Upper lobe of left lung (tissue), 6 donors: Measurements from ENCODE around the gene ZNF70. TPM values are rescaled to one million over a fixed set of nuclear protein-coding genes. Genes with fewer than 3 reads are reported as not detected.

ENCODE experiments used
- ATAC-seq, 2 donors: fragments of 200-7000 bp; cut with Tn5 transposase; one replicate each; pipeline ENCODE4 v1.9.1; 2022; ENCODE audit warnings: mild to moderate bottlenecking in 2 of 2, moderate library complexity in 2 of 2; ENCODE audit not compliant: low FRiP score in 2 of 2
- DNase-seq, 2 donors: peaks; one replicate each; pipeline ENCODE4 v3.0.0-alpha.2; 2019 to 2020
- H3K27ac ChIP-seq, 4 donors: fragments of 200-600 bp; sonication (generic); one replicate each; pipeline ENCODE4 v1.5.1; 2016 to 2019
- H3K27me3 ChIP-seq, 4 donors: fragments of 200-600 bp; sonication (generic); one replicate each; pipeline ENCODE4 v1.5.1; 2017 to 2019
- H3K36me3 ChIP-seq, 4 donors: fragments of 200-600 bp; sonication (generic); one replicate each; pipeline ENCODE4 v1.5.1; 2016 to 2019
- H3K4me1 ChIP-seq, 4 donors: fragments of 200-600 bp; sonication (generic); one replicate each; pipeline ENCODE4 v1.5.1; 2018 to 2019
- H3K4me3 ChIP-seq, 4 donors: fragments of 200-600 bp; sonication (generic); one replicate each; pipeline ENCODE4 v1.5.1; 2017 to 2019; ENCODE audit warnings: mild to moderate bottlenecking in 2 of 4, moderate library complexity in 1 of 4
- H3K9me3 ChIP-seq, 4 donors: fragments of 200-600 bp; sonication (generic); one replicate each; pipeline ENCODE4 v1.5.1; 2018 to 2019
- CTCF ChIP-seq, 6 experiments: fragments of 450-650 bp in 4 of 6; fragments of 200-600 bp in 2 of 6; sonication (generic) in 2 of 6; IDR thresholded peaks; one replicate each; pipeline ENCODE4 v1.5.1; 2016 to 2019; ENCODE audit warnings: antibody characterized with exemption in 6 of 6
- EP300 ChIP-seq, 4 donors: sonication (generic); formaldehyde crosslinking; IDR thresholded peaks; one replicate each; pipeline ENCODE4 v1.5.1; 2017; ENCODE audit warnings: antibody characterized with exemption in 4 of 4, control low read depth in 2 of 4
- POLR2A ChIP-seq, 4 donors: fragments of 450-650 bp; IDR thresholded peaks; one replicate each; pipeline ENCODE4 v1.5.1; 2016 to 2017; ENCODE audit warnings: antibody characterized with exemption in 4 of 4, mild to moderate bottlenecking in 2 of 4
- POLR2AphosphoS5 ChIP-seq, 2 donors: sonication (generic); formaldehyde crosslinking; IDR thresholded peaks; one replicate each; pipeline ENCODE4 v1.5.1; 2017; ENCODE audit warnings: antibody characterized with exemption in 2 of 2
- WGBS, 2 donors: methylation state at CpG; one replicate each; pipeline ENCODE4 v1.1.5; 2017 to 2018; 5-methylcytosine and 5-hydroxymethylcytosine counted together
- total RNA-seq, 6 donors: library from RNA; depleted of rRNA in 4 of 6; stranded (reverse); fragments of >200 nt in 4 of 6; gene quantifications; one replicate each; pipeline versions ENCODE4 v1.1.0 to v1.2.1, GENCODE V29; 2016 to 2021
- donor health status: DM: no; HTN: no; CAD: no; lungs with moderate emphysema.
- donor health status: DM: no; HTN: yes; CAD: no; lungs with severe emphysema.

Gene ZNF70
- total RNA-seq, 6 donors from 2014 or later: 3.0 to 9.4 (median 5.4) TPM

- Histone ChIP-seq H3K36me3 (no peaks in the 10 kb centered on the region), H3K4me1 (peaks cover 0 to 3% (median 2%) of the 10 kb centered on the region in 4 donors), H3K27me3 (no peaks in the 10 kb centered on the region), H3K9me3 (no peaks in the 10 kb centered on the region), H3K27ac (peak overlapping the region; percentile 34 to 59 (median 48)), H3K4me3 (no peak overlapping the region)
- ATAC-seq (no peak), DNase-seq (no peak)
- no peak for TF ChIP-seq EP300 (IDR thresholded peaks at IDR 0.05)
- no peak for TF ChIP-seq POLR2A (IDR thresholded peaks at IDR 0.05)
- TF ChIP-seq CTCF (IDR thresholded peaks at IDR 0.05): no peak
- TF ChIP-seq POLR2AphosphoS5 (IDR thresholded peaks at IDR 0.05): no peak
- WGBS, 2 donors: 78 to 83% methylated on average over 2 of the region's 2 CpGs
These were observed 28.2 kb downstream of the ZNF70 start for GRCh38 chr22:23722724-23723123.

DNA sequence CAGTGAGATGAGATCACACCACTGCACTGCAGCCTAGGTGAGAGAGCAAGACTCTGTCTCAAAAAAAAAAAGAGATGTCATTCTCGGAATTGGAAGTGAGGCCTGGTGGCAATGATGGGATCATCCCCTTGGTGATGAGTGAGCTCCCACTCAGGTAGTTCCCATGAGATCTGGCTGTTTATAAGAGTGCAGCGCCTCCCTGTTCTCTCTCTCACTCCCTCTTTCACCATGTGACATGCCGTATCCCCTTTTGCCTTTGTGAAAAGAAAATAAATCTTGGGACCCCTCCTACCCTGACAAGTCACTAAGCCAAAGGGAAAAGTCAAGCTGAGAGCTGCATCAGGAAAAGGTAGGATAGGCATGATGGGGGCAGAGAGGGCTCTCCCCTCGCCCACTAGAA, 28.8 kb downstream of the ZNF70 start:
- no peak for TF ChIP-seq POLR2A (IDR thresholded peaks at IDR 0.05)
- no peak for TF ChIP-seq CTCF (IDR thresholded peaks at IDR 0.05)
- no peak for TF ChIP-seq EP300 (IDR thresholded peaks at IDR 0.05)
- no peak for TF ChIP-seq POLR2AphosphoS5 (IDR thresholded peaks at IDR 0.05)
- Histone ChIP-seq H3K27me3 (no peaks in the 10 kb centered on the region), H3K9me3 (no peaks in the 10 kb centered on the region), H3K27ac (no peak overlapping the region), H3K4me1 (peaks cover 3 to 8% (median 5%) of the 10 kb centered on the region in 4 donors), H3K36me3 (no peaks in the 10 kb centered on the region), H3K4me3 (no peak overlapping the region)
- ATAC-seq (no peak), DNase-seq (no peak)
- WGBS, 2 donors: 61 to 82% methylated on average over 4 of the region's 4 CpGs

- Histone ChIP-seq H3K36me3 (no peaks in the 10 kb centered on the region), H3K27me3 (no peaks in the 10 kb centered on the region), H3K9me3 (no peaks in the 10 kb centered on the region), H3K4me3 (no peak overlapping the region), H3K4me1 (peaks cover 6 to 15% (median 13%) of the 10 kb centered on the region in 4 donors), H3K27ac (no peak overlapping the region)
- ATAC-seq (no peak), DNase-seq (no peak)
- WGBS, 2 donors: 57 to 66% methylated on average over 6 of the region's 6 CpGs
- TF ChIP-seq POLR2A (IDR thresholded peaks at IDR 0.05): no peak
- TF ChIP-seq CTCF (IDR thresholded peaks at IDR 0.05): no peak
- no peak for TF ChIP-seq POLR2AphosphoS5 (IDR thresholded peaks at IDR 0.05)
- TF ChIP-seq EP300 (IDR thresholded peaks at IDR 0.05): no peak
These were observed 30.1 kb downstream of the ZNF70 start for GRCh38 chr22:23720855-23721254.

DNA sequence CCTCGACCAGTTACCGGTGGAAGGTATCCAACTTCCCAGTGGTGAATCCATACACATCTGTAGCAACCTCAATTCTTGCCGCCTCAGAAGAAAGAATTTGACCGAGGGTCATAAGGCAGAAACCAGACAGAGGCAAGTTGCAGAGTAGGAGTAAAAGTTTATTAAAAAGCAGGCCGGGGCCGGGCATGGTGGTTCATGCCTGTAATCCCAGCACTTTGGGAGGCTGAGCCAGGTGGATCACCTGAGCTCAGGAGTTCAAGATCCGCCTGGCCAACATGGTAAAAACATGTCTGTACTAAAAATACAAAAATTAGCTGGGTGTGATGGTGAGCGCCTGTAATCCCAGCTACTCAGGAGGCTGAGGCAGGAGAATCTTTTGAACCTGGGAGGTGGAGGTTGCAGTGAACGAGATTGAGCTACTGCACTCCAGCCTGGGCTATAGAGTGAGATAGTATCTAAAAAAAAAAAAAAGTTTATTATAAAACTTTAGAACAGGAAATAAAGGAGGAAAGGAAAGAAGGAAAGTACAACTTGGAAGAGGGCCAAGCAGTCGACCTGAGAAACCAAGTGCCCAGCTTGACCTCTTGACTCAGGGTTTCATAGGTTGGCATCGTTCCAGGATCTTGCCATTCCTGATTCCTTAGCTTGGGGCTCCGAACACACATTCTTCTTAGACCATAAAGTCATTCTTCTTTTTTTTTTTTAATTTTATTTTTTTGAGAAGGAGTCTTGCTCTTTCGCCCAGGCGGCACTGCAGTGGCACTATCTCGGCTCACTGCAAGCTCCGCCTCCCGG, 32.3 kb downstream of the ZNF70 start:
- peaks cover 7 to 24% (median 14%) of the 10 kb centered on the region in 4 donors for H3K4me1 ChIP-seq
- no peak for ATAC-seq
- H3K27me3 ChIP-seq: no peaks in the 10 kb centered on the region
- TF ChIP-seq CTCF (IDR thresholded peaks at IDR 0.05): no peak
- TF ChIP-seq POLR2AphosphoS5 (IDR thresholded peaks at IDR 0.05): no peak
- TF ChIP-seq EP300 (IDR thresholded peaks at IDR 0.05): no peak
- no peak for TF ChIP-seq POLR2A (IDR thresholded peaks at IDR 0.05)
- 87% methylated on average over 17 of the region's 17 CpGs for WGBS, 2 donors
- DNase-seq: no peak
- no peak overlapping the region for H3K27ac ChIP-seq
- H3K36me3 ChIP-seq: peaks cover 0 to 14% (median 11%) of the 10 kb centered on the region in 4 donors
- H3K4me3 ChIP-seq: no peak overlapping the region
- no peaks in the 10 kb centered on the region for H3K9me3 ChIP-seq
